ENCODE measurements around the gene RPL15.

Gene RPL15

DNA sequence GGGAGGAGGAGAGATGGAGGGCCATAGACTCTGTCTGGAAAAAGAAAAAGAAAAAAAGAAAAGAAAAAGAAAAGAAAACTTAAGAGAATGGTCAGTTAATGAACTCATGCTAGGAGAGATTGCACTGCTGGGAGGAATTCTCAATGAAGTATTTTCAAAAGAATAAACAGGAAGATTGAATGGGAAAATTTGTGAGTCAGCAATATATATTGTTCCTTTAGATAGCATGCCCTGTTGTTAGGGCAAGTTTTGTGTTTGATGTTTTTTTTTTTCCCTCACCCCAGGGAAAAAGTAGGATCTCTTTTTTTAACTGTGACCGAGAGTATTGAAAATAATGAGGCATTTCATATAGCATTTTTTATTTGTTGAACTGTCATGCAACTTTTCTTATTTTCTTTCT, 20.4 kb downstream of the RPL15 start:
- DNase-seq = no peak

GRCh38 chr3:23938688-23939087, 21.8 kb downstream of the RPL15 start:
- no peak for DNase-seq

- DNase-seq = no peak
Observed at GRCh38 chr3:23940775-23941174, 23.8 kb downstream of the RPL15 start.

GRCh38 chr3:23941440-23941839, 24.5 kb downstream of the RPL15 start:
- no peak for DNase-seq

DNA sequence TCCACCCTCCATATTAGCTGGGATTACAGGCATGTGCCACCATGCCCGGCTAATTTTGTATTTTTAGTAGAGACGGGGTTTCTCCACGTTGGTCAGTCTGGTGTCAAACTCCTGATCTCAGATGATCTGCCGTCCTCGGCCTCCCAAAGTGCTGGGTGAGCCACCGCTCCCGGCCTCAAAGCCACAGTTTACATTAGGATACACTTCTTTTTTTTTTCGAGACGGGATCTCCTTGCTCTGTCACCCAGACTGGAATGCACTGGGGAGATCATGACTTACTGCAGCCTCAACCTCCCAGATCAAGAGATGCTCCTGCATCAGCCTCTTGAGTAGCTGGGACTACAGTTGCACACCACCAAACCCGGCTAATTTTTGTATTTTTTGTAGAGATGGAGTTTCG, 25.6 kb downstream of the RPL15 start:
- DNase-seq = no peak

DNA sequence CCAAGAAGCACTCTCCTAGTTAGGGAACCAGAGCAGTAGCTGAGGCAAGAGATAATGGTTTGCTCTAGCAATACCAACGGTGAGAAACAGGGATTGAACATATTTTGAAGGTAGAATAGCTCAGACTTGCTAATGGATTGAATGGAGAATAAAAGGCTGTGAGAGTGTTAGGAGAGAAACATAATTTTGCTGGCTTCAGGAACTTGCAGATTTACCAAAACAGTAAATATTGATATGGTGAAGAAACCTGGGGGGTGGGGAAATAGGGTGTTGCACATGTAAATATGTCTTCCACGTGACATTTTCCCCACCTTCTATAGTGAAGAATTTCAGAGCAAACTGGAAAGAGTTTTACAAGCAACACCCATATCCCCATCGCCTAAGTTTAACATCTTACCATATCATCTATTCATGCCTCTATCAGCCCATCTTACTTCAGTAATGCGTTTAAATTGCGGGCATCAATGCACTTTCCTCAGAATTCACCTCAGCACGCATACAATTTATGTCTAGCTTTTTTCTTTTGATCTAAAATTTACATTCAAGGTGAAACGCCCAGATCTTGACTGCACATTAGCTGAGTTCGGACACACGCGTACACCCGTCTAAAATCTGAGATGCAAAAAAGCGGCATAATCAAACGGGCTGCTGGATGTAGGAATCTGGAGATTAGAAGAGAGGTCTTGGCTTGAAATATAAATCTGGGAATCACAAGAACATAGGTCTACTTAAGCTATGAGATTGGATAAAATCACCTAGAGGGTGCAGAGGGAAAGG, 27.3 kb downstream of the RPL15 start:
- DNase-seq = peak; percentile 70

GRCh38 chr3:23944861-23945662, 28.1 kb downstream of the RPL15 start, which contains the start of gene NR1D2:
Gene NR1D2, plus strand, starts transcription at chr3:23945286. Its CDS starts 293 bp downstream, at chr3:23945579.
- DNase-seq = peak; percentile 90

- DNase-seq = no peak
Observed at GRCh38 chr3:23945663-23945912, 28.7 kb downstream of the RPL15 start.

GRCh38 chr3:23945913-23946687, 29.2 kb downstream of the RPL15 start:
- peak; percentile 98 for DNase-seq

GRCh38 chr3:23948761-23949160, 31.8 kb downstream of the RPL15 start:
- no peak for DNase-seq

- no peak for DNase-seq
Observed at GRCh38 chr3:23949784-23950183, 32.9 kb downstream of the RPL15 start.

- DNase-seq = no peak
Observed at GRCh38 chr3:23950293-23950692, 33.4 kb downstream of the RPL15 start.

GRCh38 chr3:23952646-23953045, 35.7 kb downstream of the RPL15 start:
- no peak for DNase-seq

DNA sequence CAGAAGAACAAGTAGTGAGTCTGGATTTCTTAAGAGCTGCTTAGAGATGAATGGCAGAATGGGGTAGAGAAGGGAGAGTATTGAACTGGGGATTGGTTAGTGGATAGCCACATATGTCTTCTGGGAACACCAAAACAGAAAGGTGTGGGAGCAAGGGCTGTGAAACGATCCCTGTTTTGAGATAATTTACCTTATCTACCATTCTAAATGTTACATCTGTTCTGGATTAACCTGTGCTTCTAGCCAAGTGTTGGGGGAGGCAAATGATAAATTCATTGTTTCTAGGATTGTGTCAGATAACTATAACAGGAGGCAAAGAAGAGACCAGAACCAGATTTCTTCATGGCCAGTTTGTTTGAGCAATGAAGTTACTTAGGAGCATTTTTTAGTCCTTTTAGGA, 36.6 kb downstream of the RPL15 start:
- no peak for DNase-seq

DNA sequence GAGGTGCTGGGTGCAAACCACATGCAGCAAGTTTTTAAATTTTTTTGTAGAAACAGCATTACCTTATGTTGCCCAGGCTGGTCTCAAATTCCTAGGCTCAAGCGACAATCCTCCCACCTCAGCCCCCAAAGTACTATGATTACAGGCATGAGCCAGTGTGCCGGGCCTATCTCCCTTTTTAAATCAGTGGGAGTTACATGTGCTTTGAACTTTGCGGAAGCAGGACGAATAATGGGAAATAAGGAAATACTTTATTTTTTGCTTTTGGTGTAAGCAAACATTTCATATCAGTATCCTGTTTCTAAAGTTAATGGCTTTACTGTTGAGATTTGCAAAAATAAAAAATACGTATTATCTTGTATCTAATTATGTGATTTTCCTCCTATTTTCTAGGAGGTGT, 37.2 kb downstream of the RPL15 start:
- no peak for DNase-seq

GRCh38 chr3:23956701-23957100, 39.8 kb downstream of the RPL15 start:
- no peak for DNase-seq

DNA sequence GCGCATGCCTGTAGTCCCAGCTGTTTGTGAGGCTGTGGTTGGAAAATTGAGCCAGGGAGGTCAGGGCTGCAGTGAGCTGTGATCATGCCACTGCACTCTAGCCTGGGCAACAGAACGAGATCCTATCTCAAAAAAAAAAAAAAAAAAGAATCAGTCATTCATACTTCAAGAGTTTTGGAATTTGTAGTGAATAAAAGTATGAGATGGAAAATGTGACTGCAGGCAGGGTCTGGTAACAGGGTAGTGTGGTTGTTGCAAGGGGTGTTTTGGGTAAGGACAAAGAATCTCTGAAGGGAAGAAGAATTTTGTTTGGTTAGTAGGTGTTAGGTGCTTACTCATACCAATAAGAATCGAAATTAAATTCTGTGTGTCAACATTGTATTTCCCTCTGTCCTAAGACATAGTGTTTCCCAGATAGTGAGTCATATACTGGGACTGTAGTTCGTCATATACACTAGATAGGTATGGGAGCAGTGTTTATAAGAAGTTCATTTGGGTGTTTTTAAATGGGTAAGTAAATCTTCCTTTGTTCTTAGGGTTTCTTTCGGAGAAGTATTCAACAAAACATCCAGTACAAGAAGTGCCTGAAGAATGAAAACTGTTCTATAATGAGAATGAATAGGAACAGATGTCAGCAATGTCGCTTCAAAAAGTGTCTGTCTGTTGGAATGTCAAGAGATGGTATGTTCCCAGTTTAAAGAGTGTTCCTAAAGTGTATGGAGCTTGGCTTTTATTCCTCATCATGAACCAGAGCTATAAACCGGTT, 42.4 kb downstream of the RPL15 start:
- no peak for DNase-seq

DNA sequence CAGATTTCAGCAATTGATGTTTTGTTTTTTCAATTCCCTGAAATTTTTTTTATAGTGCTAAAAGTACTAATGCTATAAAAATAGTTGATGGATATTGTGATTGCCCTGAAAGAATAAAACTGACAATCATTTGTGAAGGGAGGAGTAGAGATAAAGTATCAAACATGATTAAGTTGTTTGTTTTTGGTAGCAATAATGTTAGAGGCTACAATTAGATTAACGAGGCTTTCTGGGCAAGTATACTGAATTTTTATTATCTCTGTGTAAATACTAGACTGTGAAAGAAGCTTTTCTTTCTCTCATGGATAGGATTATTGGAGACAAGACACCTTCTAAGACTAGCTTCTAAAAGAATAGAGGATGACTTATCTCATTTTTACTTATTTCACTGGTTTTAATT, 43.7 kb downstream of the RPL15 start:
- no peak for DNase-seq

GRCh38 chr3:23961066-23961465, 44.1 kb downstream of the RPL15 start:
- DNase-seq = no peak

GRCh38 chr3:23961913-23962312, 45.0 kb downstream of the RPL15 start:
- no peak for DNase-seq

GRCh38 chr3:23964537-23965235, 47.8 kb downstream of the RPL15 start:
- no peak for DNase-seq

- DNase-seq = peak; percentile 67
Observed at GRCh38 chr3:23966328-23966727, 49.4 kb downstream of the RPL15 start.
